HG03175 (cell line): Measurements from ENCODE around the gene IRF9.

Experiments used
- ATAC-seq: cut with Tn5 transposase; IDR thresholded peaks from one replicate; pipeline ENCODE4 v1.9.1; 2021; ENCODE audit warnings: mild to moderate bottlenecking, moderate library complexity; ENCODE audit not compliant: unreplicated experiment

Gene IRF9

GRCh38 chr14:24160850-24161804 lies at the start of gene IRF9:
TSS of gene IRF9 (plus strand) at chr14:24161265. CDS start at chr14:24162145, 880 bp downstream.
- peak; percentile 83 for ATAC-seq

- ATAC-seq = no peak
Measured at GRCh38 chr14:24113379-24113800, 47.7 kb upstream of the IRF9 start.

- ATAC-seq = peak; percentile 26
Measured at GRCh38 chr14:24113801-24114531, 47.1 kb upstream of the IRF9 start.

GRCh38 chr14:24114532-24115421 lies 46.3 kb upstream of the IRF9 start, which contains the start of the genes DCAF11 and NRL:
TSS of gene DCAF11 (plus strand) at chr14:24114777. CDS start at chr14:24115595, 818 bp downstream.
TSS of gene NRL (minus strand) at chr14:24114949. CDS start at chr14:24082848, 32,101 bp downstream.
- ATAC-seq = peak; percentile 87

- ATAC-seq = no peak
Measured at GRCh38 chr14:24115422-24116127, 45.5 kb upstream of the IRF9 start.

- no peak for ATAC-seq
Measured at GRCh38 chr14:24116128-24116814, 44.8 kb upstream of the IRF9 start.

GRCh38 chr14:24117179-24117578 lies 43.9 kb upstream of the IRF9 start:
- ATAC-seq = no peak

- no peak for ATAC-seq
Measured at GRCh38 chr14:24119691-24120090, 41.4 kb upstream of the IRF9 start.

- ATAC-seq = no peak
Measured at GRCh38 chr14:24121210-24121609, 39.9 kb upstream of the IRF9 start.

- ATAC-seq = no peak
Measured at GRCh38 chr14:24122416-24122815, 38.6 kb upstream of the IRF9 start.

GRCh38 chr14:24122898-24123297 lies 38.2 kb upstream of the IRF9 start:
- ATAC-seq = no peak

GRCh38 chr14:24123424-24124417 lies 37.3 kb upstream of the IRF9 start:
- peak; percentile 53 for ATAC-seq

- no peak for ATAC-seq
Measured at GRCh38 chr14:24126939-24127338, 34.1 kb upstream of the IRF9 start.

GRCh38 chr14:24127673-24128072 lies 33.4 kb upstream of the IRF9 start:
- ATAC-seq = no peak

- no peak for ATAC-seq
Measured at GRCh38 chr14:24129410-24129998, 31.6 kb upstream of the IRF9 start.

GRCh38 chr14:24130380-24130716 lies 30.7 kb upstream of the IRF9 start, which contains the start of gene FITM1:
TSS of gene FITM1 (plus strand) at chr14:24130659. CDS start at chr14:24131564, 905 bp downstream.
- no peak for ATAC-seq

- no peak for ATAC-seq
Measured at GRCh38 chr14:24130717-24131548, 30.1 kb upstream of the IRF9 start.
